Transverse colon (tissue), 4 donors: ENCODE results near the gene NEK1.

Experiments used
- EP300 ChIP-seq: sonication (generic); formaldehyde crosslinking; IDR thresholded peaks from one replicate; pipeline ENCODE4 v1.6.1; 2017; ENCODE audit warnings: antibody characterized with exemption, low read depth
- POLR2A ChIP-seq: fragments of 450-650 bp; IDR thresholded peaks from one replicate; pipeline ENCODE4 v1.6.1; 2016; ENCODE audit warnings: antibody characterized with exemption, mild to moderate bottlenecking, moderate library complexity
- POLR2AphosphoS5 ChIP-seq, 3 donors: sonication (generic); formaldehyde crosslinking; IDR thresholded peaks; one replicate each; pipeline ENCODE4 v1.6.1; 2016; ENCODE audit warnings: antibody characterized with exemption in 3 of 3
- TF ChIP-seq, protein P1 (sequence below), 5 experiments: fragments of 200-600 bp in 3 of 5; fragments of 450-650 bp in 2 of 5; sonication (generic) in 3 of 5; IDR thresholded peaks; 1 replicate in 2 of 5; 2 replicates in 3 of 5; pipeline ENCODE4 v1.5.1; 2016 to 2017; ENCODE audit warnings: antibody characterized with exemption in 5 of 5, inconsistent platforms in 3 of 5, mild to moderate bottlenecking in 2 of 5, moderate library complexity in 1 of 5

- TF ChIP-seq, protein P1, sequence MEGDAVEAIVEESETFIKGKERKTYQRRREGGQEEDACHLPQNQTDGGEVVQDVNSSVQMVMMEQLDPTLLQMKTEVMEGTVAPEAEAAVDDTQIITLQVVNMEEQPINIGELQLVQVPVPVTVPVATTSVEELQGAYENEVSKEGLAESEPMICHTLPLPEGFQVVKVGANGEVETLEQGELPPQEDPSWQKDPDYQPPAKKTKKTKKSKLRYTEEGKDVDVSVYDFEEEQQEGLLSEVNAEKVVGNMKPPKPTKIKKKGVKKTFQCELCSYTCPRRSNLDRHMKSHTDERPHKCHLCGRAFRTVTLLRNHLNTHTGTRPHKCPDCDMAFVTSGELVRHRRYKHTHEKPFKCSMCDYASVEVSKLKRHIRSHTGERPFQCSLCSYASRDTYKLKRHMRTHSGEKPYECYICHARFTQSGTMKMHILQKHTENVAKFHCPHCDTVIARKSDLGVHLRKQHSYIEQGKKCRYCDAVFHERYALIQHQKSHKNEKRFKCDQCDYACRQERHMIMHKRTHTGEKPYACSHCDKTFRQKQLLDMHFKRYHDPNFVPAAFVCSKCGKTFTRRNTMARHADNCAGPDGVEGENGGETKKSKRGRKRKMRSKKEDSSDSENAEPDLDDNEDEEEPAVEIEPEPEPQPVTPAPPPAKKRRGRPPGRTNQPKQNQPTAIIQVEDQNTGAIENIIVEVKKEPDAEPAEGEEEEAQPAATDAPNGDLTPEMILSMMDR (IDR thresholded peaks at IDR 0.05) = no peak
- no peak for TF ChIP-seq POLR2AphosphoS5 (IDR thresholded peaks at IDR 0.05)
- no peak for TF ChIP-seq POLR2A
- no peak for TF ChIP-seq EP300
Measured at GRCh38 chr4:169491211-169491610, 121.2 kb downstream of the NEK1 start.
